Measurements from ENCODE around the gene PACS1. TPM values are rescaled to one million over a fixed set of nuclear protein-coding genes. Genes with fewer than 3 reads are reported as not detected.
"Not testable (repeated sequence)": the region's sequence is repeated elsewhere in the genome, so short reads cannot be mapped to it uniquely, and the experiment has no call there.

The PACS1 gene
- total RNA-seq, 2 donors from 2014 or later = 124 TPM

- no peaks in the 10 kb centered on the region for H3K9me3 Mint-ChIP-seq
- ATAC-seq (no peak), DNase-seq (ENCODE audit: low spot score in 2 of 2) (no peak)
- H3K27ac Mint-ChIP-seq = peak overlapping the region; percentile 97
- H3K36me3 Mint-ChIP-seq = peaks cover 16 to 18% of the 10 kb centered on the region in 2 donors
Observed at GRCh38 chr11:66268952-66269905, 199.2 kb downstream of the PACS1 start.

GRCh38 chr11:66271816-66272215 is 201.7 kb downstream of the PACS1 start:
- Mint-ChIP-seq H3K36me3 (peaks cover 16 to 20% of the 10 kb centered on the region in 2 donors), H3K9me3 (no peaks in the 10 kb centered on the region), H3K27ac (no peak overlapping the region)
- peak in 1 of 2 donors; percentile 56 for DNase-seq (ENCODE audit: low spot score in 2 of 2)
- ATAC-seq = no peak

DNA sequence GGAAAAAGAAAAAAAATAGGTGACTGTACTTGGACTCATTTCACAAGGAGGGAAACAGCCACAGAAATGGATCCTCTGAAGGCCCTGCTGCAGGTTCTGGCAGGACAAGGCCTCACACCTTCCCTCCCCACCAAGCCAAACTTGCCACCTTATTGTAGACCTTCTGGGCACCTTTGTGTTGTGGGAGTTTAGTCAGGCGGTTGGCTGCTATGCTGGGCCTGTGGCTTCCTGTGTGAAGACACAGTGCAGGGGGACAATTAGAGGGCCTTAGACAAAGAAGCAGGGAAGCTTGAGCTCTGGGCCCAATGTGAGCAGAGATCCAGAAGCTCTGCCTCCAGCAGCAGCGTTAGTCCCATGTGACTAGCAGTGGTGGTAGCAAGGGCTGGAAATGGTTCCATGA is 202.5 kb downstream of the PACS1 start:
- Mint-ChIP-seq H3K9me3 (no peaks in the 10 kb centered on the region), H3K27ac (peak overlapping the region in 1 of 2 donors; percentile 92), H3K36me3 (peaks cover 16 to 20% of the 10 kb centered on the region in 2 donors)
- ATAC-seq (no peak), DNase-seq (ENCODE audit: low spot score in 2 of 2) (no peak)

DNA sequence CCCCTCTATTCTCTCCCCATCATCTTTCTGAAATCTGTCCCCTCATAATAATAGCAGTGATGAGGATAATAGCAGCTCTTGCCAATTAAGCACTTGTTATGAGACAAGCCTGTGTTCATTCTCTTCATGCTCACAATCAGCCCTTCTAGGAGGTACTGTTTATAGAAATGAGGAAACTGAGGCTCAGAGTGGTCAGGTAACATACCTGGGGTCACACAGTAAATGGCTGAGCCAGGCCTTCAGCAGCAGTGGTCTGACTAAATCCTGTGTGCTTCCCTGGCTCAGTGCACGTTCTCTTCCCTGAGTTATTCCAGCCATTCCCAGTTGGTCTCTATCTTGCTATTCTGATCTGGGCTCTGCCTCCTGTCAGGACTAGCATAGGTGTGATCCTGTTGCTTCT is 204.1 kb downstream of the PACS1 start:
- Mint-ChIP-seq H3K27ac (no peak overlapping the region), H3K36me3 (peaks cover 7 to 16% of the 10 kb centered on the region in 2 donors), H3K9me3 (no peaks in the 10 kb centered on the region)
- no peak for ATAC-seq
- DNase-seq (ENCODE audit: low spot score in 2 of 2) = no peak

- Mint-ChIP-seq H3K27ac (no peak overlapping the region), H3K9me3 (no peaks in the 10 kb centered on the region), H3K36me3 (peaks cover 0 to 12% of the 10 kb centered on the region in 2 donors)
- DNase-seq (ENCODE audit: low spot score in 2 of 2) (no peak), ATAC-seq (no peak)
Observed at GRCh38 chr11:66275396-66275795, 205.3 kb downstream of the PACS1 start.

- Mint-ChIP-seq H3K27ac (no peak overlapping the region), H3K9me3 (no peaks in the 10 kb centered on the region), H3K36me3 (peaks cover 0 to 12% of the 10 kb centered on the region in 2 donors)
- no peak for DNase-seq (ENCODE audit: low spot score in 2 of 2)
- no peak for ATAC-seq
Observed at GRCh38 chr11:66275984-66276612, 206.0 kb downstream of the PACS1 start.

GRCh38 chr11:66276619-66277018 is 206.5 kb downstream of the PACS1 start:
- not testable (repeated sequence) for ATAC-seq; H3K9me3 Mint-ChIP-seq; DNase-seq (ENCODE audit: low spot score in 2 of 2); H3K27ac Mint-ChIP-seq
- H3K36me3 Mint-ChIP-seq = peaks cover 0 to 12% of the 10 kb centered on the region in 2 donors

GRCh38 chr11:66277064-66277463 is 207.0 kb downstream of the PACS1 start:
- not testable (repeated sequence) for H3K27ac Mint-ChIP-seq, H3K9me3 Mint-ChIP-seq, ATAC-seq
- peak in 1 of 2 donors; percentile 52 for DNase-seq (ENCODE audit: low spot score in 2 of 2)
- peaks cover 0 to 12% of the 10 kb centered on the region in 2 donors for H3K36me3 Mint-ChIP-seq

DNA sequence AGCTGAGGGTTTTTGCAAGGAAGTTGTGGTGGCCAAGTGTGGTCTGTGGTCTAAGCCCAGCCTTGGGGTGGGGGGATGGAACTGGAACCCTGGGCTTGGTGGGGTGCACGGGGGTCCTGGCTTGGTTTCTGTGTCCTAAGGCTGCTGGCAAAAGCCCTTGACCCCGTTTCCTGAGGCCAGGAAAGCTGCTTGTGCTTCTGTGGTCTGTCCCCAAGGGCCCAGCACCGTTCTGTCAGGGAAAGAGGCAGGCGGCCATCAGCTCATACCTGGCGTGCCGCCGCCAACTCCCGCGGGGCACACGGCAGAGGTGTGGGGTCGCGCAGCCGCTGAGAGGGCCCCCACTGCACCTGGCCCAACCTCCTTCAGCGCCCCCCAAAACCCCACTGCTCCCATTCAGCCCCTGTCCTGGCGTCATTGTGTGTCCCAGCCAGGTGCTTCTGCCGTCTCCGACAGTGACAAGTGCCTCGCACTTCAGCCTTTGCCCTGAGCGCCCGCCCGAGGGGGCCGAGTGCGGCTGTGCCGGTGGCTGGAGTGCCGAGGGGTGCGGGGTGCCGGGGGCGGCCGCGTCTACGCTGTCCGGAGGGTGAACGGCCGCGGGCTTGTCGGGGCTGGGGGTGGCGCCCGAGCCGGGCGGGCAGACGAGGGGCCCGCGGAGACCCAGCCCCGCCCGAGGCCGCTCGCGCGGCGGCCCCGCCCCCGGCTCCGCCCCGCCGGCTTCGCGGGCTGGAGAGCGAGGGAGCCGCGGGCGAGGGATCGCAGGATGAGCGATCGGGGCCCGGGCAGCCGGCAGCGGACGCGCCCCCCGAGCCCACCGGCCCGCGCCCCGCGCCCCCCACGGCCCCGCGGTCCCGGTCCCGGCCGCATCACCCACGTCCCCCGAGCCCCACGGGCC is 207.6 kb downstream of the PACS1 start, which contains the start of gene CNIH2:
Gene CNIH2, plus strand, starts transcription at position 705 of the 892 bp plus-strand sequence. CDS start 282 bp downstream, outside the sequence.
- no peaks in the 10 kb centered on the region for H3K9me3 Mint-ChIP-seq
- peak; percentile 28 to 34 for ATAC-seq
- peak; percentile 61 to 65 for DNase-seq (ENCODE audit: low spot score in 2 of 2)
- H3K27ac Mint-ChIP-seq = no peak within 1 kb of the TSS
- H3K36me3 Mint-ChIP-seq = peaks cover 0 to 8% of the 10 kb centered on the region in 2 donors

DNA sequence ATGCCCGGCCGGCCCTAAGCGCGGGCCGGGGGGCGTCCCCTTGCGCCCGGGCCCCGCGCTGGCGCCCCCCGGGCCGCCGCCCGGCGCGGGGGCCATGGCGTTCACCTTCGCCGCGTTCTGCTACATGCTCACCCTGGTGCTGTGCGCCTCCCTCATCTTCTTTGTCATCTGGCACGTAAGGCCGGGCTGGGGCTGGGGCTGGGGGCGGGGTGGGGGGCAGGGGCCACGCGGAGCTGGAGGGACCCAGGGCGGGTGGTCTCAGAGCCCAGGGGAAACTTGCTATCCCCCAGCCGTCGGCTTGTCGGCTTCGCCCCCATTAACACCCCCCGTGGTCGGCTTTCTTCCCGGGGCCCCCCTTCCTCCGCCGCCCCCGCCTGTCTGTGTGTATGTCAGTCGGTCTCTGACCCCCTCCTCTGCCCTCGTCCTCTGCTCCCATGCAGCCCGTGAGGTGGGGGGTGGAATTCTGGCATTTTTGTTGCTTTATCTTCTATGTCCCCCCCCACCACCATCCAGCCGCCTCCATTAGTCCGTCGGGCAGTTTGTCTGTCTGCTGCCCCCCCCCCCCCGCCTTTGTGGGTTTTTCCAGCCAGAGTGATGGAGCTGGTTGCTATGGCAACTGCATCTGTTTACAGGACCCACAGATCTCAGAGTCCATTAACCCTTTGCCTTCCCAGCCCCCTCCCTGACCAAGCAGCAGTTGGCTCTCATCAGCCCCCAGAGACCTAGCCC is 208.5 kb downstream of the PACS1 start:
- DNase-seq (ENCODE audit: low spot score in 2 of 2) (peak in 1 of 2 donors; percentile 51), ATAC-seq (no peak)
- no peaks in the 10 kb centered on the region for H3K9me3 Mint-ChIP-seq
- peaks cover 0 to 5% of the 10 kb centered on the region in 2 donors for H3K36me3 Mint-ChIP-seq
- no peak overlapping the region for H3K27ac Mint-ChIP-seq

GRCh38 chr11:66279092-66279734 is 209.1 kb downstream of the PACS1 start:
- Mint-ChIP-seq H3K27ac (peak overlapping the region; percentile 54 to 95), H3K36me3 (peaks cover 0 to 2% of the 10 kb centered on the region in 2 donors), H3K9me3 (no peaks in the 10 kb centered on the region)
- ATAC-seq (no peak), DNase-seq (ENCODE audit: low spot score in 2 of 2) (no peak)

GRCh38 chr11:66280428-66280827 is 210.4 kb downstream of the PACS1 start:
- no peaks in the 10 kb centered on the region for H3K9me3 Mint-ChIP-seq
- H3K27ac Mint-ChIP-seq = no peak overlapping the region
- H3K36me3 Mint-ChIP-seq = no peaks in the 10 kb centered on the region
- ATAC-seq (no peak), DNase-seq (ENCODE audit: low spot score in 2 of 2) (no peak)

DNA sequence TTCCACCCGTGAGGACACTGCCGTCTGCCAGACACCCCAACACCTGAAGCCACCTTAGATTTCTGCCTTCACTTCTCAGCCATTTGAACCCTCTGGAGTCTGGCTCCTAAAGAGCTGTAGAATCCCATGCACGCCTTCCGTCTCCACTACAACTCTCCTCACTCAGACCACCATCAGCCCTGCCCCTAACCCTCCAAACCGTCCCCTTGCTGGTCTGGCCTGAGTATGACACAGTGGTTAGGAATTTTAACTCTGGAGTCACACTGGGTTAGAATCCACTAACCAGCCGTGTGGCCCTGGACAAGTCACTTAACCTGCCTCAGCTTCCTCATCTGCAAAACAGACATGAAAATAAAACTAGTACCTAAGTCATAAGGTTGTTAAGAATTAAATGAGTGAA is 210.9 kb downstream of the PACS1 start:
- Mint-ChIP-seq H3K36me3 (no peaks in the 10 kb centered on the region), H3K9me3 (no peaks in the 10 kb centered on the region), H3K27ac (peak overlapping the region in 1 of 2 donors; percentile 5)
- no peak for DNase-seq (ENCODE audit: low spot score in 2 of 2)
- no peak for ATAC-seq

GRCh38 chr11:66281776-66282467 is 211.8 kb downstream of the PACS1 start:
- ATAC-seq (no peak), DNase-seq (ENCODE audit: low spot score in 2 of 2) (no peak)
- H3K36me3 Mint-ChIP-seq = no peaks in the 10 kb centered on the region
- H3K27ac Mint-ChIP-seq = peak overlapping the region in 1 of 2 donors; percentile 85
- H3K9me3 Mint-ChIP-seq = no peaks in the 10 kb centered on the region

Data from activated naive CD4-positive, alpha-beta T cell treated with anti-CD3 and anti-CD28 coated beads, Interleukin-2, amount 50 U/mL, for 72 hours (primary cell).